IPS-15b (cell line): ENCODE results near the gene LGALS12.
"Not testable (repeated sequence)": the region's sequence is repeated elsewhere in the genome, so short reads cannot be mapped to it uniquely, and the experiment has no call there.

Source experiments
- H3K27me3 ChIP-seq: one replicate; pipeline ENCODE4 v1.6.1; 2013; ENCODE audit warnings: low read length; ENCODE audit not compliant: control insufficient read depth, insufficient read depth
- H3K36me3 ChIP-seq: one replicate; pipeline ENCODE4 v1.6.1; 2013; ENCODE audit warnings: low read length; ENCODE audit not compliant: control insufficient read depth, insufficient read depth
- H3K4me1 ChIP-seq: one replicate; pipeline ENCODE4 v1.6.1; 2013; ENCODE audit warnings: mild to moderate bottlenecking, low read length; ENCODE audit not compliant: control insufficient read depth, insufficient read depth
- H3K4me3 ChIP-seq: one replicate; pipeline ENCODE4 v1.5.1; 2013; ENCODE audit warnings: low read depth, low read length
- H3K9ac ChIP-seq: one replicate; pipeline ENCODE4 v1.6.1; 2013; ENCODE audit warnings: low read depth, mild to moderate bottlenecking, low read length
- H3K9me3 ChIP-seq: one replicate; pipeline ENCODE4 v1.6.1; 2013; ENCODE audit warnings: mild to moderate bottlenecking, low read length; ENCODE audit not compliant: control insufficient read depth, insufficient read depth

LGALS12 gene

DNA sequence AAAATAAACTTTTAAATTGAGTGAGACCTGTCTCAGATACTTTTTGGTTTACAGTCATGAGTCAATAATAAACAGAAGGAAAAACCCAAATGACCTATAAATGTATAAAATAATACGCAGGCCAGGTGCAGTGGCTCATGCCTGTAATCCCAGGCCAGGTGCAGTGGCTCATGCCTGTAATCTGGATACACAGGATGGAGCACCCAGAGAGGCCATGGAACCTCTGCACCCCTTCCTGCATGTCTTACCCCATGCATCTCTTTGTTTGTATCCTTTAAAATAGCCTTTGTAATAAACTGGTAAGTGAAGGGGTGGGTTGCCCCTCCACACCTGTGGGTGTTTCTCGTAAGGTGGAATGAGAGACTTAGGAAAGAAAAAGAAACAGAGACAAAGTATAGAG, 21.8 kb downstream of the LGALS12 start:
- Histone ChIP-seq H3K36me3 (peaks cover 2% of the 10 kb centered on the region), H3K4me1 (peaks cover 29% of the 10 kb centered on the region), H3K27me3 (no peaks in the 10 kb centered on the region), H3K4me3 (no peak overlapping the region), H3K9me3 (peaks cover 8% of the 10 kb centered on the region), H3K9ac (peak overlapping the region; percentile 65)

DNA sequence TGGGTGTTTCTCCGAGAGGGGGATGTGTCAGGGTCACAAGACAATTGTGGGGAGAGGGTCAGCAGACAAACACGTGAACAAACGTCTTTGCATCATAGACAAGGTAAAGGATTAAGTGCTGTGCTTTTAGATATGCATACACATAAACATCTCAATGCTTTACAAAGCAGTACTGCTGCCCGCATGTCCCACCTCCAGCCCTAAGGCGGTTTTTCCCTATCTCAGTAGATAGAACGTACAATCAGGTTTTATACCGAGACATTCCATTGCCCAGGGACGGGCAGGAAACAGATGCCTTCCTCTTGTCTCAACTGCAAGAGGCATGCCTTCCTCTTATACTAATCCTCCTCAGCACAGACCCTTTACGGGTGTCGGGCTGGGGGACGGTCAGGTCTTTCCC, 22.3 kb downstream of the LGALS12 start:
- not testable (repeated sequence) for H3K27me3 ChIP-seq, H3K9me3 ChIP-seq, H3K36me3 ChIP-seq, H3K4me3 ChIP-seq, H3K9ac ChIP-seq
- H3K4me1 ChIP-seq = peaks cover 34% of the 10 kb centered on the region

DNA sequence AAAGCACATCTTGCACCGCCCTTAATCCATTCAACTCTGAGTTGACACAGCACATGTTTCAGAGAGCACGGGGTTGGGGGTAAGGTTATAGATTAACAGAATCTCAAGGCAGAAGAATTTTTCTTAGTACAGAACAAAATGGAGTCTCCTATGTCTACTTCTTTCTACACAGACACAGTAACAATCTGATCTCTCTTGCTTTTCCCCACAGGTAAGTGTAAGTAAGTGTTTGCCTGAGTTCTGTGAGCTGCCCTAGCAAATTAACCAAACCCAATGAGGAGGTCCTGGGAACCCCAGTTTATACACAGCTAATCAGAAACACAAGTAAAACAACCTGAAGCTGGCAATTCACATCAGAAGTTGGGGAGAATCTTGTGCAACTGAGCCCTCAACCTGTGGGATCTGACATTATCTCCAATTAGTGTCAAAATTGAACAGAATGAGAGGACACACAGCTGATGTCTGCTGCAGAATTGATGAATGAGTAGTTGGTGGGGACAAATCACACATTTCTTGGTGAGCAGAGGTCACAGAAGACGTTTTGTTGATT, 22.9 kb downstream of the LGALS12 start:
- not testable (repeated sequence) for H3K36me3 ChIP-seq, H3K9me3 ChIP-seq, H3K27me3 ChIP-seq
- Histone ChIP-seq H3K4me1 (peaks cover 40% of the 10 kb centered on the region), H3K9ac (peak overlapping the region; percentile 86), H3K4me3 (peak overlapping the region; percentile 37)

DNA sequence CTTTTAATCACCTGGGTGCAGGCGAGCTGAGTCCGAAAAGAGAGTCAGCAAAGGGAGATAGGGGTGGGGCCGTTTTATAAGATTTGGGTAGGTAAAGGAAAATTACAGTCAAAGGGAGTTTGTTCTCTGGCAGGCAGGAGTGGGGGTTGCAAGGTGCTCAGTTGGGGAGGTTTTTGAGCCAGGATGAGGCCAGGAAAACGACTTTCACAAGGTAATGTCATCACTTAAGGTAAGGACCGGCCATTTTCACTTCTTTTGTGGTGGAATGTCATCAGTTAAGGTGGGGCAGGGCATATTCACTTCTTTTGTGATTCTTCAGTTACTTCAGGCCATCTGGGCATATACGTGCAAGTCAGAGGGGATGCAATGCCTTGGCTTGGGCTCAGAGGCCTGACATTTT, 23.5 kb downstream of the LGALS12 start:
- Histone ChIP-seq H3K4me3 (peak overlapping the region; percentile 36), H3K4me1 (peaks cover 40% of the 10 kb centered on the region), H3K9ac (peak overlapping the region; percentile 86)
- not testable (repeated sequence) for H3K36me3 ChIP-seq, H3K27me3 ChIP-seq, H3K9me3 ChIP-seq

DNA sequence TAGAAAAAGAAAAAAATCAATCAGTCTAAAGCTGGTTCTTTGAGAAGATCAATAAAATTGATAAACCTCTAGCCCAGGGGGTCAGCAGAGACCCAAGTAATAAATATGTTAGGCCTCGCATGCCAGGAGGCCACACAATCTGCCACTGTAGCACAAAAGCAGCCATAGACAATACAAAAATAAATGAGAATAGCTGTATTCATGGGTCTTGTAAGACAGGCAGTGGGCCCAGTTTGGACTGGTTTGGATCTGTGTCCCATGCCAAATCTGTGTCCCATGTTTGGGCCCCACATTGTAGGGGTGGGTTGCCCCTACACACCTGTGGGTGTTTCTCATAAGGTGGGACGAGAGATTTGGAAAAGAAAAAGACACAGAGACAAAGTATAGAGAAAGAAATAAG, 24.1 kb downstream of the LGALS12 start:
- Histone ChIP-seq H3K4me3 (peak overlapping the region; percentile 36), H3K36me3 (no peaks in the 10 kb centered on the region), H3K27me3 (no peaks in the 10 kb centered on the region), H3K9me3 (no peaks in the 10 kb centered on the region), H3K4me1 (peaks cover 40% of the 10 kb centered on the region), H3K9ac (peak overlapping the region; percentile 86)

DNA sequence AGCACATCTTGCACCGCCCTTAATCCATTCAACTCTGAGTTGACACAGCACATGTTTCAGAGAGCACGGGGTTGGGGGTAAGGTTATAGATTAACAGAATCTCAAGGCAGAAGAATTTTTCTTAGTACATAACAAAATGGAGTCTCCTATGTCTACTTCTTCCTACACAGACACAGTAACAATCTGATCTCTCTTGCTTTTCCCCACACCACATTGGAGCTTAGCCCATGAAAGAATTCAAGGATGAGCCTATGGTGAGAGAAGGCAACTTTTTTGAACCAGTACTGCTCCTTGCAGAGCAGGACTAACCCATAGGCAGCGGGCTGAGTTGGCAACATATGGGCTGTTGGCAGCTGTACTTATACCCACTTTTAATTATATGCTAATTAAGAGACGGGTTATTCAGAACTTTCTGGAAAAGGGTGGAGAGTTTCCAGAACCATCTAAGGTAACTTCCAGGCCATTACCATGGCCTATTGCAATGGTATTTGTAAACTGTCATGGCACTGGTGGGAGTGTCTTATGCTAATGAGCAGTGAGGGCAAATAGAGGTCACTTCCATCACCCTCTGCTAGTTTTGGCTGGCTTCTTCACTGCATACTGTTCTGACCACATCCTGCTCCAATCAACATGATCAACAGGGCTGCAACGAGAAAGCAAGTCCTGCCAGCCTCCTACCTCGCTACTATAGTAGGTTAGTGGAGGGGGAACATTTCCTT, 25.3 kb downstream of the LGALS12 start:
- peak overlapping the region; percentile 70 for H3K9ac ChIP-seq
- H3K4me3 ChIP-seq, H3K36me3 ChIP-seq, H3K27me3 ChIP-seq, H3K9me3 ChIP-seq: not testable (repeated sequence)
- peaks cover 40% of the 10 kb centered on the region for H3K4me1 ChIP-seq

DNA sequence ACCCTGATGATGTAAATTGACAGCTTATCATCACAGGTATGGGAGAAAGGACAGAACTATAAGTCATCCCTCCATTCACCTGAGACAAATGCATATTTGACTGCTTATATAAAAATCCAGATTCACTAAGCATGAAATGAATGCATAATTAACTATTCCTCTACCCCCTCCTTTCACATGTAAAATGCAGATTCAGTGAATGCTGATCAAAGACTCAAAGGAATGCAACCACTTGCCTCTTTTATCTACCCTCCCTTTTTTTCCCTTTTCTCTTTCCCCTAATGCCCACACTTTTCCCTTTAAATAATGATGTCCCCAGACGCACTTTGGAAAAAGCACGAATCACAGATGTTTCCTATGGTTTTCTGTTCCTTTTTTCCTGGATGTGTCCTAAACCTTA, 26.2 kb downstream of the LGALS12 start:
- Histone ChIP-seq H3K9me3 (no peaks in the 10 kb centered on the region), H3K27me3 (no peaks in the 10 kb centered on the region), H3K4me3 (peak overlapping the region; percentile 10), H3K4me1 (peaks cover 40% of the 10 kb centered on the region), H3K9ac (peak overlapping the region; percentile 19), H3K36me3 (no peaks in the 10 kb centered on the region)

DNA sequence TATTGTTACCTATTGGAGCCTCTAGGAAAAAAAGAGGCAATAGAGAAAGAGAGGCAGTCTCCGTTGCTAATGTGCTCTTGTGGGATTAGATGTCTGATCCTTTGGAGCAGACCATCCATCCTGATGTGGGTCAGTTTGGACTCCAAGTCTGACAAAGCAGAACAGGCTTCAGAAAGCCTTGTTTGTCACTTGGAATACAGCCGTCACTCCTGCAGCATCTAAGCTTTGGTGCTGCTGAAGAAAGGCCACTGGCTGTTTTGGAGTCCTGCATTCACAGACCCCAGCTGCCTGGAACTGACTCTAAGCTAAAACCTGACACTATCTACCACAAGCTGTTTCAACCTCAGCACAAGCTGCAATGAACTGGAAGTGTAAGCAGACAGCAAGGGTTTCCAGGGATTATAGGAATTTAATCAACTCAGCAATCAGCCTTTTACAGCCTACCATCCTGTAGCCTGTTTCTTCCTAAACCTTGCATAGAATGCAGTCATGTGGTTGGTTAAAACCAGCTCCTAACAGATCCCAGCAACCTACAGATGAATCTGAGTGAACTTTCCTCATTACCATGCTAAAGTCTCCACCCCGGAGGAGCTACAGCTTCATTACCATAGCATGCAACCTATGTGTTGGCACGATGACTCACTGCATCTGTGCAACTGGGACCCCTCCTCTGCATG, 27.1 kb downstream of the LGALS12 start:
- Histone ChIP-seq H3K4me1 (peaks cover 34% of the 10 kb centered on the region), H3K27me3 (no peaks in the 10 kb centered on the region), H3K9ac (peak overlapping the region; percentile 5), H3K4me3 (no peak overlapping the region), H3K9me3 (no peaks in the 10 kb centered on the region), H3K36me3 (no peaks in the 10 kb centered on the region)

DNA sequence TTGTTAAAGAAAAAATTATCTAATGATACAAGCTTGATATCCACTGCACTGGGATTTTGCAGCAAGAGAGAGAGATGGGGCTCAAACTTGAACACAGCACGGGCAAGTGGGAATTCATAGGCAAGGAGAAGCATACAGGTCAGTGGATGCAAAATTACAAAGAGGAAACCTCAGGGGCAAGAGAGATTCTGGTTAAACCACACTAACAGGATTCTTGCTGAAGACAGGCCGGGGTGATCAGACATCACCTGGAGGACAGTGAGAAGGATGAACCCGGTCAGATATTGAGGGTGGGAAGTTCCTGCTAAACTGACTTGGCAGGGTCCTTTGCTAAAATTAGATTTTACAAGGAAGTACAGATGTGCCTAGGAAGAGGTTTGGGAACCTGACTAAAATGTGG, 28.2 kb downstream of the LGALS12 start:
- H3K9me3 ChIP-seq = no peaks in the 10 kb centered on the region
- H3K4me1 ChIP-seq = peaks cover 30% of the 10 kb centered on the region
- H3K27me3 ChIP-seq = no peaks in the 10 kb centered on the region
- H3K9ac ChIP-seq = no peak overlapping the region
- H3K4me3 ChIP-seq = no peak overlapping the region
- no peaks in the 10 kb centered on the region for H3K36me3 ChIP-seq

DNA sequence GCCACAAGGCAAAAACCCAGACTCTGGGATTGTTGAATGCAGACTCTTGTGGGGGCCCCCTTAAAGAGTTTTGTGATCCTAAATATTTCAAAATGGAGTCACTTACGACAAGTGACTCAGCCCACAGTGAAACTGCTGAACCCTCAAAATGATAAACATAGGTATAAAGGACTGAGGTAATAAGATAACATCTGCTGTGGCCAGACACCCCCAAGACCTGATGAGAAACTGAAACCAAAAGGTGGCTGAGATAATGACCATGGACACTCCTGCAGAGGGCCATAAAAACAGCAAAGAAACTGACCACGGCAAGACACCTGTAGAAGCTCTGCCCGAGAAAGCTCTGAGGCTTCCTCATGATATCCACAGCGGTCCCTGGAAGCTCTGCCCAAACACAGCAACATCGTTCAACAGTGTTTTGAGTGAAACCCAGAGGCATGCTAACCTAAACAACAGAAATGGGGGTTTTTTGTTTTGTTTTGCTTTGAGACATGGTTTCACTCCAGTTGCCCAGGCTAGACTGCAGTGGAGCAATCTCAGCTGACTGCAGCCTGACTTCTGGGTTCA, 29.1 kb downstream of the LGALS12 start:
- Histone ChIP-seq H3K4me1 (peaks cover 24% of the 10 kb centered on the region), H3K4me3 (no peak overlapping the region), H3K27me3 (no peaks in the 10 kb centered on the region), H3K36me3 (no peaks in the 10 kb centered on the region), H3K9ac (no peak overlapping the region), H3K9me3 (no peaks in the 10 kb centered on the region)

DNA sequence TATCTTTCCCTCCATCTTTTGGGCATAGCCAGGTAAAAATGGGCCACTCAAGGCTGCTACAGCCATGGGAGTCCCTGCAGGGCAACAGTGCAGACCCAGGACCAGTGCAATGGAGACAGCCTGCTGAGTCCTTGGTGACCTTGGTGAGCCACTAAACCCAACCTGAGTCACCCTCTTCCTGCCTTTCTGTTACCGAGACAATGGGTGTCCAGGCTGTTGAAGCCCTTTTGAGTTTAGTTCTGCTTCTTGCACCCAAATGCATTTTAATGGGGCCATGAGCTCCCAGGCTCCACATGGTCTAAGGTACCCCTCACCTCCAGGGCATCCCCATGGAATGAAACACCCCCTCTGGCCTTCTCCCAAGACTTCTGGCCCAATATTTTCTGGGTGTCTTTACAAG, 29.9 kb downstream of the LGALS12 start:
- no peaks in the 10 kb centered on the region for H3K36me3 ChIP-seq

More for the DNA sequence above, 29.9 kb downstream of the LGALS12 start:
- Histone ChIP-seq H3K9ac (no peak overlapping the region), H3K9me3 (no peaks in the 10 kb centered on the region), H3K4me1 (peaks cover 22% of the 10 kb centered on the region), H3K27me3 (no peaks in the 10 kb centered on the region), H3K4me3 (no peak overlapping the region)
